ENCODE data around the gene GOLGB1.

- TF ChIP-seq POLR2A (IDR thresholded peaks at IDR 0.05; ENCODE audit: low read depth, low read length) (no peak), POLR2AphosphoS5 (IDR thresholded peaks at IDR 0.05; ENCODE audit: low read depth, low read length) (no peak), TAF1 (IDR thresholded peaks at IDR 0.05; ENCODE audit: low read depth, low read length) (no peak), SPI1 (IDR thresholded peaks at IDR 0.05; ENCODE audit: low read depth, low read length) (no peak), POU2F2 (IDR thresholded peaks at IDR 0.05; ENCODE audit: low read depth, low read length) (no peak), PAX5 (IDR thresholded peaks at IDR 0.05; ENCODE audit: insufficient read depth, low read length, severe bottlenecking) (no peak)
Observed at GRCh38 chr3:121752772-121753171, 3.2 kb upstream of the GOLGB1 start.
